ENCODE results near the gene WDR59.
A peak's percentile ranks its signal among the peaks of the same experiment; 100 is the strongest.

The WDR59 gene

DNA sequence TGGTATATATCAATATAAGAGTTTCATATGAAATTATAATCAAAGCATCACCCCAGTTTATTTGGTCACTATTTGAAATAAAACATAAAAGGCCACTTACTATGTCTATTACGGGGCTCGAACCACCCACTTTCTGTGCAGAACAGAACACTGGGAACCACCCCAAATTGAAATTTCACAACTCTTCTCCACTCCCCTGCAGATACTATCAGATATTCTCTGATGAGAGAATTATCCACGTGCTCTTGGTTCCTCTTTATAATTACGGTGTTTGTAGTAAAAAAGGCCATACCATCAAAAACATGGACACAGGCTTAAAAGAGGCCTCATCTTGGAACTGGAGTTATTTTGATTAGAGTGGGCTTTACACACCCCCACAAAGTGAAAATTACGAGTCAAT, 82.8 kb downstream of the WDR59 start:
- no peak for DNase-seq

DNA sequence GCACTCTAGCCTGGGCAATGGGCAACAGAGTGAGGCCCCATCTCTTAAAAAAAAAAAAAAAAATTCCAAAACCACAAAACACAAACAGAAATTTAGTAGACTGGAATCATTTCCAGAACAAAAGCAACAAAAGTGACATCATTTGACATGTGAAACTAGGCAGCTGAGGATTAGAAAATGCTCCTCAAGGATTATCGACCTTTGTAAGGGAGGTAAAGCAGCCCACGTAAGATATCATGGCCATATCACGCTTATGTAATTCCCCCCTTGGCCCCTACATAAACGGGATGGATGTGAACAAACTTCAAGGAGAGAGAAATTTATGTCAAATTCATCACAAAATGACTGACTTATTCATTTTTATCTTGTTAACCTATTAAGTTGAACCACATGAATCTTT, 83.3 kb downstream of the WDR59 start:
- DNase-seq = no peak

DNA sequence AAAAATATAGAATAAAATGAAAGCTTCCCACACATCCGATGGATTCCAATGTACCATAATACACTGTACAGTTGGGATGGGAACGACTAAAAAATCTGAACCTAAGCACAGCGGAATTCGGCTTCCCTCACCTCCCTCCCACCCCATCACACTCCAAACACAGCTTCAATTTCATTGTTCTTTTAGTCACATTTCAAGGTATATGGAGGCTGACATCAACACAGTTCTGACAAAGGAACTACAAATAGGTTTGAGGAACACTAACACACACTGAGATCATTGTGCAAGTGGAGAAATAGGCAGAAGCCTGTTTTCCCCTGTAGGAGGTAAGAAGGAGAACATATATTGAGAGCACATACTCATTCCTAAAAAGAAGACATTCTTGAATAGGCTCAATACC, 85.1 kb downstream of the WDR59 start:
- no peak for DNase-seq

DNA sequence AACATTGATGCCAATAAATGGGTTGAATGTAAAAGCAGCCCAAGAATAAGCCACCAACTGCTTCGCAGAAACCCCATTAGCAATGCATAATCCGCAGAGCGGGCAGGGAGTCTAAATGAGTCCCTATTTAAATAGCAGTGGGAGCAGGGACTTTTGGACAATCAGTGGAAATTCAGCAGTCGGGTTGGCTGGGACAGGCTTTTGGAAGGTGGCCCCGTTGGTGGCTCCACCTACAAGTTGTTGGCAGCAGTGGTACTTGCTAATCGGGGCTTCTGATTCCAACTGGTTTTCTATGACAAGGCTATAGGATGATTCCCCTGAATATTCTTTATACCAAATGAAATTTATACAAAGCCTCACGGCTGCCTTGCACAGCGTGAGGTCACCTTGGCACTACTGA, 86.3 kb downstream of the WDR59 start:
- no peak for DNase-seq

DNA sequence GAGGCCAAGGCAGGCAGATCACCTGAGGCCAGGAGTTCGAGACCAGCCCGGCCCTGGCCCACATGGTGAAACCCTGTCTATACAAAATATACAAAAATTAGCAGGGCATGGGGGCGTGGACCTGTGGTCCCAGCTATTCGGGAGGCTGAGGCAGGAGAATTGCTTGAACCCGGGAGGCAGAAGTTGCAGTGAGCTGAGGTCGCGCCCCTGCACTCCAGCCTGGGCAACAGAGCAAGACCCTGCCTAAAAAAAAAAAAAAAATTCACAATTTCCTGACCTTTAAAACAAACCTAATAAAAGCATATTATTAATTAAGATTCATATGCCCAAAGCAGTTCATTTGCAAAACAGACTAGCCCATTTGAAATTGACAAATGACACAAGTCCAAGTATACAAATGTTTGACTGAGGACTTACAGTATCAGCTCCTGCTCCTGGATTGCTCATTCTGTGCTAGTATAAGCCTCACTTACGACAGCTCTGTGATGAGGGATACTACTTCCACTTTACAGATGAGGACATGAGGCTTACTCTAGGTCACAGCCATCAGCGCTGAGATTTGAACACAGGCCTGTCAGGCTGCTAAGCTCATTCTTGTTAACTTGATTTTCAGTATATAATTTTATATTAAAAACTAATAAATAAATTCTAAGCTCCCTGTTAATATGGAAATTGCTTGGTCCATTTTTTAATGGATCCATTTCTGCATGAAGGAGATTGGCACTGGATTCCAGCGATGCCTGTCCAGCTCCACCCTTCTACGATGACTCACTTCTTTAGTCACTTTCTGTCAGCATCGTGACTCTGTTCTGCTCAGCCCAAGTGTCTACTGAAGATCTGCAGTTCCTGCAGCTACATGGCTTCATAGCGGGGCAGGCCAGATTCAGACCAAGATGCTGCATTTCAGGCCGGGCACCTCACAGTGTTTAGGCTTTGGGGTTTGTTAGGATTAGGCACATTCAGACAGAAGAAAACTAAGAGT, 88.2 kb downstream of the WDR59 start:
- DNase-seq = no peak

DNA sequence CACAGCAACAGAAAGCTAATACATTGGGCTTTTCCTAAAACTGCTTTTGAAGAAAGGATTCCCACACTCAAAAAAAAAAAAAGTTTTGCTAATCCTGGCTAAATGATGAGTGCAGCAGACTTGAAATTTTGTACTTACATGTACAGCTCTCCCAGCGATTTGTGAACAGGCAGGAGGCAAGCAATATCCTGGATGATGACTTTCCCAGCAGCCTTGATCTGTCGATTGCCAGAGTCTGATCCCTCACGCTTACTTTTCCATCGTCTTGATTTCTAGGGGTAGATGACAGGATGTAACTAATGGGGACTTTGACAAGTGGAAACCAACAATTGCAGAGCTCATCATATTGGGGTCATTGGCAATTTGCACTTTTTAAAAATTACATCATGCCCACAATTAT, 91.4 kb downstream of the WDR59 start:
- DNase-seq = no peak

DNA sequence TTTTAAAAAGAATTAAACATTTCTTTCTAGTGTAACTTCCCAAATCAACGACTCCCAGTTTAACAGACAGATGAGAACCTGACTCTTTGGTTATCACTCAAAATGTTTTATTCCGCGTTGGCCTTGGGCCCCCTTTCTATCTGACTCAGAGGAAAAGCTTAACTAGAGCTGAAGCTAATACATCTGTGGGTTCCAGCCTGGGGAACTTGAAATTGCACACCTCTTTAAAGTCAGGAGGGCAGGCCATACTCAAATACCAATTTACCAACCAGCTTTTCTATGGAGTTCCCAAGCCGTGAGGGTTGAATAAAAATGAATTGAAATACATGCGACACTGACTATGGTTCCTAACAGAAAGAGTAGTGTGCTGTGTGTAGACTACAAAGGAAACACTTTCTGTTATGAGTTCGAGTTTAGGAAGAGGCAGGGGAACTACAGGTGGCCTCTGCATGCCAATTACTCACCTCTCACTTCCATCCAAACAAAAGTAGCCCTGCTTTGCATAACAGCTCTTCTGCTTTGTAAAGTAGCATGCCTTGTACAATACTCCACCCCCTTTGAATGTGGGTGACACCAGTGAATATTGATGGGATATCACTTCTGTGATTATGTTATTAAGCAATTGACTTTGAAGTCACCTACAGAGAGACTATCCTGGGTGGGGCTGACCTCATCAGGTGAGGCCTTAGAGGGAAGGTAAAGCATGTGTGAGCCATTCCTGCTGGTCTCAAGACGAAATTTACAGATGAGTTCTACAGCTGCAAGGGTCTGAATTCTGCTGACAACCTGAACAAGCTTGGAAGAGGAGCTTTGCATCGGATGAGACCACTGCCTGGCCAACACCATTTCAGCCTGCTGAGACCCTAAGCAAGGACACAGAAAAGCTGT, 92.1 kb downstream of the WDR59 start:
- DNase-seq = no peak

DNA sequence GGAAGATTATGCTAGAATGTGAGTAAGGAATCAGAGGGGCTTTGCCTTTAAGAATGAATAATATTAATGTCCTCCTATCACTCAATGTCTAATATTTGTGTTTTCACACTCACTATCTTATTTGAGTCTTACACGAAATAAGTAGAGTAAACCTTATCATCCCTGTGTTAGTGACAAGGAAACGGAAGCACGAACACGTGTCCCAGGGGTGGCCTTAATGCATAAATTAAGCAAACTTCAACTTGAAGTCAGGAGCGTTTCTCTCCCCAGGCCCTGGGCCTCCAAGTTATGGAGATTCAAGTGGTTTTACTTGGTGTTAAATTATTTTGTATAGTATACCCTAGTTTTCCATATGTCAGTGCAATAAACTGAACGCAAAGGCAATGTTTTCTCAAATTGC, 96.0 kb downstream of the WDR59 start:
- DNase-seq = no peak

DNA sequence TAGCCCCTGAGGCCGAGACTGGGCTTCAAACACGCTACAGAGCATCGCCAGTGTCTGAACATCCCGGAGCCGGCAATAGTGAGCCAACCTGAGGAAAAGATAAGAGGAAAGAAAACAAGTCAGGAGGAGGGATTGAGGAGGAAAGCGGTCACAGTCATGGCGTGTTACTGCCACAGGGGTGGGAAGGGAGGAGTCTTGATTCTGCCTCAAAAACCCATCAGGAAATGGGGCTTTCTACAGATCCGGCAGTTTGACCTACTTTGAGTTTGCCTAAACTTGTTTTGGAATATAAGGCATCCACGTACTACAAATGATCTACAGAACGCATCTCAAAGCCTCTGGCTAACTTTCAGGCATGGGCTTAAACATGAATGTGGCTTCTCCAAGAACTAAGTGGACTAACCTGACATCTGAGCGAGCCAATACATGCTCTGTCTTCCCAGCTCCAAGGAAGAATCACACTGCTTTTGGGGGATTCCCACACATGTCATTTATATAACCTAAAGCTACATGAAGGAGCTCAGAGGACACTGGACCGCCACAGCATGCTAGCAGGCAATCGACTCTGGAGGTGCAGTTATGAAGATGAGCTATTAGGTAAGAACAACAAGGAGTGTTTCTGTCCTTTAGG, 96.6 kb downstream of the WDR59 start:
- DNase-seq = no peak

DNA sequence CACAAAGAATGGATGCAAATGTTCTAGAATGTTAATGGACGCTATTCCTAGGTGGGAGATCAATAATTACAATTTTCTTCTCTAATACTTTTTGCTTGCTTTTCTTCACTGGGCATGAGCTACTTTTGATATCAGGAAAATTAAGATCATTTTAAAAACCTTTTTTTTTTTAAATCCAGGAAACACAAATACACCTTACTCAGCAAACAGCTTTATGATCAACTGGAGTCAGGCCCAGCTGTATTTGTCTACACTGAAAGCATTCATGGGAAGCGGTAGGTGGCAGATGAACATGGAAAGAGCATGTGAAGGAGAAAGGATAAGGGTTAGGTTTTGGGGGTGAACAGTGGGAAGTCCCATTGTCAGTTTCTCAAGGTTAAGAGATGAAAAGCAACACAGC, 97.8 kb downstream of the WDR59 start:
- no peak for DNase-seq

DNA sequence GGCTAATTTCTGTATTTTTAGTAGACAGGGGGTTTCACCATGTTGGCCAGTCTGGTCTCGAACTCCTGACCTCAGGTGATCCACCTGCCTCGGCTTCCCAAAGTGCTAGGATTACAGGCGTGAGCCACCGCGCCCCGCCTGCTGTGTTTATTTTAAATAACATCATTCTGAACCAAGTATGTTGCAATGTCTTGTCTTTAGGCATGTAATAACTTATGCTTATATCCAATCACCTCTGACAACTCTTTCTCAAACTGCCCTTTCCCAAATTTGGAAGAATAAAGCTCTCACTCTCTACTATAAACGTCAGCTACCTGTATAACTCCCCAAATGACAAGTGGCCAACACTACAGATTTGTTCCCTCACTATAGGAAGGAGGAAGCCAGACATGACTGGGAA, 107.2 kb downstream of the WDR59 start:
- DNase-seq = no peak

DNA sequence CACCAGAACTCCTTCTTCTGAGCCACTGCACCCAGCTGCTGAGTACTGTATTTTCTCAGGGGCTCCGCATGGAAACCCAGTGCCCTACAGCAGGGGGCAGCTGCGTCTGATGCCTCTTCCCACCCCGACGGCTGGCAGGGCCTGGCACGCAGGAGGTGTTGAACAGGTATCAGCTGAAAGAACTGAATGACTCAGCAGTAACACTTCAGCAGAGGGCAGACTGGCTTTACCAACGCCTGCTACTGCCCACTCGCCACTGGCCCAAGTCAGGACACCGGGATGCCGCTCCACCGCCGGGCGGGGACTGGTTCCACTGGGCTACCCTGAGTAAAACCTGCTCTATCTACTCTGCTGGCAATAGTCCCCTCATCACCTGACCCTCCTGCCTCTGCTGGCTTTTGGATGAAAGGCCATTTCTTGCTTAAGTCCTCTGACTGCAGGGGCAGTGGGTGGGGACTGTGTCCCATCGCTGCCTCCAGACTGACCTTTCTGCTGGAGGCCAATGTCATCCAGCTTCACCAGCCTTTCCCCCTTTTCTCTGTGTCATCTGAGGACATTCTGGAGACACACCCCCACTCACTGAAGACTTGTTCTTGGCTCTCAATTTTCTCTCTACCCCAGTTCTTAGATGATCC, 109.9 kb downstream of the WDR59 start:
- DNase-seq = no peak

DNA sequence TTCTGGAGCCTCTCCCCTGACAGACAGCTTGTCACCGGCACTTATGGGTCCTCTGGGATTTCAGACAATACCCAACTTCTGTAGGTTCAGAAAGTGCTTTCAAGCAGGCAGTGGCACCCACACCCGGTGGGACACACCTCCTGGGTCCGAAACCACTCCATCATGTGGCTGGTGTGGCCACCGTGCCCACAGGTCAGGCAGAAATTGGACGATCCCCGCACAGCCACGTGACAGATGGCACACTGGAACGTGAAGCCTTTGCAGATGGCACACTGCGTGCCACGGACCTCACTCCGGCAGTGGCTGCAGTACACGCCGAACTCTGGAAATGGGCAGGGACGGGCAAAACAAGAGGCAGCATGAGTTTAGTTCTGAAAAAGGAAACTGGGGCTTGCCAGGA, 110.8 kb downstream of the WDR59 start:
- no peak for DNase-seq

DNA sequence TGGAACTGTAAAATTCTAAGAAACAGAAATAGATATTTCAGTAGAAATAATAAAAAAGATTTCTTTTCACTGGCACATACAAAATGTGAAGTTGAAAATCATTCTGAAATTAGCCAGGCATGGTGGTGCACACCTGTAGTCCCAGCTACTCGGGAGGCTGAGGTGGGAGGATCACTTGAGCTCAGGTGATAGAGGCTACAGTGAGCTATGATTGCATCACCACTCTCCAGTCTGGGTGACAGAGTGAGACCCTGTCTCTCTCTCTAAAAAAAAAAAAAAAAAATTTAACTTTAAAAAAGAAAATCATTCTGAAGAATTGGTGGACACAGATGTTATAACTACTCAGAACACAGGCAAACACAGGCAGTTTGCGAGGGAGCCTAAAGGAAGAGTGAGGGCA, 112.6 kb downstream of the WDR59 start:
- DNase-seq = no peak

DNA sequence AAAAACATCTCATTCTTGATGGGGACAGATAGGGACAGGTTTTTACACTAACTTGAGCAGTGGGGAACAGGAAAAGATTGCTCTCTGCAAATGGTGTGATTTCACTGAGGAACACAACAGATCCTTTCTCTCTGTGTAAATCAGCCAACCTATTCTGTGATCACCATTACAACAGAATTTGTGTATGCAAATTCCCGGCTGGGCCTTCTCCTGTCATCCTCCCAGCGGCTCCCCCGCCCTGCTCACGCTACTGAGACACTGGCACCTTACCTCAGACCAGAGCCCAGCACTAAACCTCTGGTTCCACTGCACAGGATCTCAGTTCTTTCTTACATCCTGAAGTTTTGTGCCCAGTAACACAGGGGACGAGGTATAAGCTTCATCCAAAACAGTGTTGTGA, 113.3 kb downstream of the WDR59 start:
- no peak for DNase-seq

DNA sequence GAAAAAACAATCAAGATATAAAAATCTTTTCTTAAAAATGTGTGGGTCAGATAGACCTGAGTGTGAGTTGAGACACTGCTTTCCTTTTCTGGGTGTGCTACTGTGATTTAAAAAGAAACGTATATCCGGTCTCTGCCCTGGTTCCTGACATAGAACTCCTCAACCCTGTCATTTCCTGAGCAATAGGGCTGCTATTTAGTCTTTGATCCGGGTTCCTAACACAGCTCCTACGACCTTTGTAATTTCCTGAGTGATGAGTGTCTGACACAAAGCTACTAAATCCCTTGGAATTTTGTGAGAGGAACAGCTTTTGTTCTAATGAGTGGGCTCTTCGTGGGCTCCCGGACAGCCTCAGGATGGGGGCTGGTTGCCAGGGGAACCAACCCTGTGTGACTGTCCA, 116.4 kb downstream of the WDR59 start:
- peak; percentile 5 for DNase-seq

DNA sequence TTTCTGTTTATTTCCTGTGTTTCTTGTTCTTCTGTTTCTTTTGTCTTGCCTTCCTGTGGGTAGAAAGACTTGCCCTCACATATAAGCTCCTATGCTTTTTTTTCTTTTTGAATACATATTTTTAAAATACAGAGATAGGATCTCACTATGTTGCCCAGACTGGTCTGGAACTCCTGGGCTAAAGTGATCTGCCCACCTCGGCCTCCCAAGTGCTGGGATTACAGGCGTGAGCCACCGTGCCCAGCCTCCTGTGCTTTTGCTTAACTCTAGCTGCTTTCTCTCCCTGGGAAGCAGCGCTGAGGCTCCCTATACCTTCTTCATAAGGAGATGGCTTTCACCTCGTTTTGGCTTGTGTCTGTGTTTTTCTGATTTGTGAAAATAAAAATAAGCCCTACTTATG, 116.9 kb downstream of the WDR59 start:
- no peak for DNase-seq

DNA sequence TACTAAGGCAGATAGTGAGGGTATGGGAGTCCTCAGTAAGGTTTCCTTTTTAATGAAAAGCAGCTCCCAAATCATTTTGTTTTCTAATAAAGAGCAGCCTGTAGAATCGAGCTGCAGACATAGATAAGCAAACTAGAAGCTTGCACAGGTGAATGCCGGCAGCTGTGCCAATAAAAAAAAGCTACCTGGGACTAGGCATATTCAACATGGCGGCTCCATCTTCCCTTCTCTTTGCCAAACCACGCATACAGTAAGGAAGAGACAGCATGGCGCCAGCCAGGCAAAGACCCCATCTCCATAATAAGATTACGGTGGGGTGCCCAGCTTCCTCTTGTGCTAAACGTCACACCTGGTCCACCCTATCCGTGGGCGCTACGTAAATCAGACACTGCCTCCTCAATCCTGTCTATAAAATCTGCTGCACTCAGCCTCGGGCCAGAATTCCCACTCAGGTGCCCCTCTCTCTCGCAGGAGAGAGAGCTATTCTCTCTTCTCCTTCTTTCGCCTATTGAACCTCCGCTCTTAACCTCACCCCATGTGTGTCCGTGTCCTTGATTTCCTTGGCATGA, 117.6 kb downstream of the WDR59 start:
- peak; percentile 88 for DNase-seq

DNA sequence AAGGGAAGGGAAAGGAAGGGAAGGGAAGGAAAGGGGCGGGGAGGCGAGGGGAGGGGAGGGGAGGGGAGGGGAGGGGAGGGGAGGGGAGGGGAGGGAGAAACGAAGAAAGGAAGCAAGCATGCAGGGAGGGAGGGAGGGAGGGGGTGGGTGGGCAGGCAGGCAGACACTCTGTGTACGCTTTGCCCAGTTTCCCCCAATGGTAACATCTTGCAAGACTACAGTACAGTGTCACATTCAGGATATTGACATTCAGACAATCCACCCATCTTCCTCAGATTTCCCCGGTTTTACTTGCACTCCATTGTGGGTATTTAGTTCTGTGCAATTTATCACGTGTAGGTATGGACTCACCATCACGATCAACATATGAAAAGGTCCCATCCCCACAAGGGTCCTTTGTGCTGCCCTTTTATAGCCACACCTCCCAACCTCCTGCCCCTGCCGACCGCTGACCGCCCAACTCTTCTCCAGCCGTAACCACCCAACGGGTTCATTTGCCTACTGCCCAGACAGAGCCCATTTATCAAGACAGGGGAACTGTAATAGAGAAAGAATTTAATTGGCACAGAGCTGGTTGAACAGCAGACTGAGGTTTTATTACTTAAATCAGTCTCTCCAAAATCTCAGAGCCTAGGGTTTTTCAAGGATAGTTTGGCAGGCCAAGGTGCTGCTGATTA, 118.9 kb downstream of the WDR59 start:
- DNase-seq = no peak

DNA sequence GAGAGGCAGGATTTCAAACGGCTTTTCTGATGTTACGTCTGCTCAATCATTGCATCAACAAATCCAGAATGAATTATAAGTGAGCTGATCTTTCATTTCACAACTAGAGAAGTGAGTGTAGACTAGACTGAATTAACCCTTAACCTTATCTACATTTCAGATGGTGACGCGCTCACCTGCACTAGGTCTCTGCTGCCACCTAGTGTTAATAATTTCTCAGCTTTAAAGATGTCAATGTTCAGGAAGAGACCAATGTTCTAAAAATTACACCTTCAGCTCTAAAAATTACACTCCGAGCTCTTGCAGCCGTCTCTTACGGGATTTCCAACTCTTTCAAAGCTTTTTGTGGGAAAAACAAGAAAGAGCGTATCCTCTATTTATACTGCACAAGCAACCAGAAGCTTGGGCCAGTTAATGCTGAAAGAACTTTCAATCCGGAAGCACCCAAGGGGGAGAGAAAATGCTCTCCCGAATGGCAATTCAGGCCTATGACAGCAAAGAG, 122.1 kb downstream of the WDR59 start:
- peak; percentile 64 for DNase-seq

DNA sequence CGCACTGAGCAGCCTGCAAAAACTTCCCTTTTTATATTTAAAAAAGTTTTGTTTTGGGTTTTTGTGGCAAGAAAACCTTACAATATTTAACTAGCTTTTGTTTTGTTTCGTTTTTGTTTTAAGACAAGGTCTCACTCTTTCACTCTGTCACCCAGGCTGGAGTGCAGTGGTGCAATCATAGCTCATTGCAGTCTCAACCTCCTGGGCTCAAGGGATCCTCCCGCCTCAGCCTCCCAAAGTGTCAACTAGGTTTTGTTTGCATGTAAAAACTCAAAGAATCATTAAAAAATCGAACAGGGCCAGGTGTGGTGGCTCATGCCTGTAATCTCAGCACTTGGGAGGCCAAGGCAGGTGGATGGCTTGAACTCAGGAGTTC, 132.4 kb downstream of the WDR59 start:
- DNase-seq = no peak

DNA sequence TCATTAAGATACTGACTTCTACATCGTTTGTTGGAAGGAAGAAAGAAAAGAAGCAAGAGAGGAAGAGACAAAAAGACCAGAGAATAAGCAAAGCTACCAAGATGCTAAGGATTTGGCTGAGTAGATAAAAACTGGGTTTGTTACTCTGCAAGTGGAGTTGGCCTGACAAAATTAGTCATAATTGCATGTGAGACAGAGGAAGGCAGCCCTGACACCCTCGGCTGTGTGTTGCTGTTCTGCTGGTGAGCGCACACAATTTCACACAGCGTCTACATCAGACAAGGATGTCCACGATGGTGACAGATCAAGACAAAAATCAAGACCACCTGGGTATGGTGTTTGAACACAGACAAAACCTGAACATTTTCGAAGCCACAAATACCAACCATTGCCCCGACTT, 134.9 kb downstream of the WDR59 start:
- no peak for DNase-seq

Measured in NCI-H82 (cell line).